GM18520 (cell line): ENCODE measurements around the gene NLK.
"Not testable (repeated sequence)": the region's sequence is repeated elsewhere in the genome, so short reads cannot be mapped to it uniquely, and the experiment has no call there.

Experiments used
- ATAC-seq: cut with Tn5 transposase; IDR thresholded peaks from one replicate; pipeline ENCODE4 v1.9.1; 2021; ENCODE audit not compliant: unreplicated experiment

The NLK gene

GRCh38 chr17:28187931-28188330 is 145.5 kb downstream of the NLK start:
- no peak for ATAC-seq

DNA sequence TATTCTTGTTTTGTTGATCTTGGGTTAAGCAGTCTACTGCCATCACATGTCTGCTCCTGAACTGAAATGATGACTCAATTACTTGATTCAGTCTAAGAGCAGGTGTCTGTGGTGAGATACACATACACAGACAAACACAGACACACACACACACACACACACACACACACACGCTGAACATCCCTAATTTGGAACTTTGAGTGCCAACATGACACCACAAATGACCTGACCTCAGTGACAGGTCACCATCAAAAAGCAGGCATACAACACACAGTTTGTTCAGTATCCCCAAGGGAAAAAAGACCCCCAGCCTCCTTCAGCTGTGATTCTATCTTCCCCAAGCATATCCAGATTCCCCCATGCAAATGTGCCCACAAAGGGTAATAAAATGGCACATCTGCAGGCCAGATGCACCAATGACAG is 146.4 kb downstream of the NLK start:
- ATAC-seq: no peak

GRCh38 chr17:28189667-28190066 is 147.2 kb downstream of the NLK start:
- ATAC-seq: no peak

DNA sequence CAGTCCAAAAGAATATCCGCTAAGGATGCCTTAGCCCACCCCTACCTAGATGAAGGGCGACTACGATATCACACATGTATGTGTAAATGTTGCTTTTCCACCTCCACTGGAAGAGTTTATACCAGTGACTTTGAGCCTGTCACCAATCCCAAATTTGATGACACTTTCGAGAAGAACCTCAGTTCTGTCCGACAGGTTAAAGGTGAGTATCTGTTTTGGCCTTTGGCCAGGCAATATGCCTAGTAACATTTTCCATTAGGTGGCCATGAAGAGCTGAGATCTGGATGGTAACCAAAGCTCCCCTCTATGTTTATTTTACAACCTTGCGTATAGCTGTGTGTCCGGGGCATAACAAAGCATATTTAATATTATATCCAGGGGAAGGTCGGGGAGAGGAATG is 148.5 kb downstream of the NLK start:
- no peak for ATAC-seq

DNA sequence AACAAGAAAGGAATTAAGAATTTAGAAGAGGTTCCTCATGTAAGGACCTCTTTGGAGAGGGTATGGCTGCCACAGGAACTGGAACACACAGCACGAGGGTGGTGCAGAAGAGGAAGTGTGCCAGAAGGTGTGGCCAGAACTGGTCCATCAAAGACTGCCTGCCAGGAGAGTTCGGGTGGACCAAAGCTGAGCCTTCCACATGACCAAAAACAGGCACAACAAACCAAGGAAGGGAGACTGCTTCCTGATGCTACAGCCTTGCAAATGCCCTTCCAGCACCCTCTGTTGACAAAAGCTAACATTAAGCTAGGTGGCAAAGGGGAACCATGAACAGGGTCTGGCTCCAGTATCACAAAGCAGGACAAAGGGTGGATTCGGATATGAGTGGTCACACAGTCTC is 150.8 kb downstream of the NLK start:
- ATAC-seq: no peak

DNA sequence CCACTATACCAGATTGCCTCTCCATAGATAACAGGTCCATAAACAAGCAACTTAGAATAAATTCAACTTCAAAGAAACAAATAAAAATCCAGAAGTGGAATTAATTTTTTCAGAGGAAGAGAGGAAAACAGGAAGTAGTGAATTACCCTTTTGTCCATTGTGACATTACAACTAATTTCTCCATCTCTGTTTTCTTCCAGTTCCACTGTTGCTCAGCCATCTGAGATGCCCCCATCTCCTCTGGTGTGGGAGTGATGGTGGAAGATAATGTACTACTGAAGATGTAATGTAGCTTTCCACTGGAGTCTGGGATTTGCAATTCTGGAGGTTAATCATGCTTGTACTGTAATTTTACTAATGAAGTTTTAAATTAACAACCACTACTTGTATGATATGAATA is 151.9 kb downstream of the NLK start:
- ATAC-seq: no peak

GRCh38 chr17:28196636-28197035 is 154.2 kb downstream of the NLK start:
- no peak for ATAC-seq

DNA sequence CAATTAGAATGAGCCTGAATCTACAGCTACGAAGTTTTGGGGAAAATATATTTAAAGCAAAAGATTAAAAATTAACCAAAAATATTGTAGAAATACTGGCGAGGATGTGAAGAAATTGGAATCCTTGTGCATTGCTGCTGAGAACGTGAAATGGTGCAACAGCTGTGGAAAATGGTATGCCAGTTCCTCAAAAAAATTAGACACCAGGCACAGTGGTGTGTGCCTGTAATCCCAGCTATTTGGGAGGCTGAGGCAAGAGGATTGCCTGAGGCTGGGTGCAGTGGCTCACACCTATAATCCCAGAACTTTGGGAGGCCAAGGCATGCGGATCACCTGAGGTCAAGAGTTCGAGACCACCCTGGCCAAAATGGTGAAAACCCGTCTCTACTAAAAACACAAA is 156.6 kb downstream of the NLK start:
- ATAC-seq: no peak

GRCh38 chr17:28199728-28200127 is 157.3 kb downstream of the NLK start:
- no peak for ATAC-seq

- no peak for ATAC-seq
Observed at GRCh38 chr17:28201315-28201714, 158.8 kb downstream of the NLK start.

- no peak for ATAC-seq
Observed at GRCh38 chr17:28204244-28204643, 161.8 kb downstream of the NLK start.

DNA sequence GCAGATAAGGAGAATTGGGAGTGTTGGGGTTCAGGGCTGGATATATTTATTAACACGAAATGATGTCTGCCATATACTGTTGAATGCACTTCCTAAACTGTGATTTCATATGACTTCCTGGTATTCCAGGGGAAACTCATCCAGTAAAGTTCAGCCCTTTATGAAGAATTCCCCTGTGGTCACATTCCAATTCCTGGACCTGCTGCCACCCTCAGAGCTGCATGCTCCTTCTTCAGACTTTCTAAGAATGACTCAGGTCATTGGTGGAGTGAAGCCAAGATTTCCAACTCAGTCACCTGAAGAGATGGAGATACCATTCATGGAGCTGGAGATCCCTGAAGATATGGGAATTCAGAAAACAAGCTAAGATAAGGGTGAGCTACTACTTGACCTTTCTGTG is 162.3 kb downstream of the NLK start:
- ATAC-seq: no peak

DNA sequence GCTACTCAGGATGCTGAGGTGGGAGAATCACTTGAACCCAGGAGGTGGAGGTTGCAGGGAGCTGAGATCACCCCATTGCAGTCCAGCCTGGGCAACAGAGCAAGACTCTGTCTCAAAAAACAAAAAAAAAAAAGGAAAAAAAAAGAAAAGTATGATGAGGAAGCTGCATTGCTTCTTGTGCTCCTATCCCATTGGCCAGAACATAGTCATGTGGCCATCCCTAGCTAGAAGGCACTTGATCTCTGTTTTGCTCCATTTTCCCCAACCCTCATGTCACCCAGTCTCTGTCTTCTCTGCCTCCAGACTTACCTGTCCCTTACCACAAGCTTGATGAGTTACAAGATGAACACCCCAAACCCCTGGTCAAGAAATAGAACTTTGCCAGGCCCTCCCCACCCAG is 163.8 kb downstream of the NLK start:
- ATAC-seq: no peak

DNA sequence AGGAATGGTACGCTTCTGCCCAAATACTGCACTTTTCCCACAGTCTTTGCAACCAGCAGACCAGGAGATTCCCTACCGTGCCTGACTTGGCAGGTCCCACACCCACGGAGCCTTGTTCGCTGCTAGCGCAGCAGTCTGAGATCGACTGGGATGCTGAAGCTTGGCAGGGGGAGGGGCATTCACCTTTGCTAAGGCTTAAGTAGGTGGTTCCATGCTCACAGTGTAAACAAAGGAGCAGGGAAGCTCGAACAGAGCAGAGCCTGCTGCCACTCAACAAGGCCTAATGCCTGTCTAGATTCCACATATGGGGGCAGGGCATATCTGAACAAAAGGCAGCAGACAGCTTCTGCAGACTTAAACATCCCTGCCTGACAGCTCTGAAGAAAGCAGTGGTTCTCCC is 169.3 kb downstream of the NLK start:
- no peak for ATAC-seq

- ATAC-seq: not testable (repeated sequence)
Observed at GRCh38 chr17:28213578-28213977, 171.1 kb downstream of the NLK start.

- no peak for ATAC-seq
Observed at GRCh38 chr17:28216052-28216451, 173.6 kb downstream of the NLK start.

- no peak for ATAC-seq
Observed at GRCh38 chr17:28216528-28216927, 174.1 kb downstream of the NLK start.

DNA sequence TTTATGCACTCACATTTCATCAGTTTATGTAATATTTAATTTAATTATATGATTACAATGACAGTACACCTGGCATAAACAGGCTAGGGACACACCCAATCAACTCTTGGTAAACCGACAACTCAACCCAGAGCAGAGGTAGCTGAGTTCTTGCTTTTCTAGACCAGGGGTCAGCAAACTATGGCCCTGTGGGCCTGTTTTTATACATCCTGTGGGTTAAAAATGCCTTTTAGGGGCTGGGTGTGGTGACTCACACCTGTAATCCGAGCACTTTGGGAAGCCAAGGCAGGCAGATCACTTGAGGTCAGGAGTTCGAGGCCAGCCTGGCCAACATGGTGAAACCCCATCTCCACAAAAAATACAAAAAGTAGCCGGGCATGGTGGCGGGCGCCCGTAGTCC is 177.3 kb downstream of the NLK start:
- ATAC-seq: no peak

- no peak for ATAC-seq
Observed at GRCh38 chr17:28221751-28222414, 179.4 kb downstream of the NLK start.

- ATAC-seq: no peak
Observed at GRCh38 chr17:28225271-28225670, 182.8 kb downstream of the NLK start.

- no peak for ATAC-seq
Observed at GRCh38 chr17:28225867-28226266, 183.4 kb downstream of the NLK start.

GRCh38 chr17:28226563-28227315 is 184.3 kb downstream of the NLK start:
- no peak for ATAC-seq
